ENCODE results near the gene PSRC1.
"Not testable (repeated sequence)": the region's sequence is repeated elsewhere in the genome, so short reads cannot be mapped to it uniquely, and the experiment has no call there.

Gene PSRC1

GRCh38 chr1:109307274-109308021, 24.5 kb upstream of the PSRC1 start:
- no peak for DNase-seq
- Histone ChIP-seq H3K36me3 (no peaks in the 10 kb centered on the region), H3K4me3 (ENCODE audit: low read depth, low read length) (no peak overlapping the region), H3K9me3 (no peaks in the 10 kb centered on the region), H3K27me3 (no peaks in the 10 kb centered on the region), H3K4me1 (no peaks in the 10 kb centered on the region)
- TF ChIP-seq CTCF (IDR thresholded peaks at IDR 0.05; ENCODE audit: low read depth, low read length): no peak

- no peak for TF ChIP-seq CTCF (IDR thresholded peaks at IDR 0.05; ENCODE audit: low read depth, low read length)
- DNase-seq: no peak
- H3K4me3 ChIP-seq (ENCODE audit: low read depth, low read length): no peak within 1 kb of the TSS
- no peaks in the 10 kb centered on the region for H3K4me1 ChIP-seq
- H3K36me3 ChIP-seq: no peaks in the 10 kb centered on the region
- no peaks in the 10 kb centered on the region for H3K27me3 ChIP-seq
- H3K9me3 ChIP-seq: no peaks in the 10 kb centered on the region
Observed at GRCh38 chr1:109306832-109307273, 23.9 kb upstream of the PSRC1 start, which contains the start of gene MYBPHL. Gene MYBPHL (minus strand): TSS chr1:109307011. CDS start chr1:109306991, 20 bp downstream.

GRCh38 chr1:109305991-109306390, 23.0 kb upstream of the PSRC1 start:
- not testable (repeated sequence) for H3K36me3 ChIP-seq; DNase-seq; H3K4me3 ChIP-seq (ENCODE audit: low read depth, low read length); H3K9me3 ChIP-seq; H3K27me3 ChIP-seq; H3K4me1 ChIP-seq

GRCh38 chr1:109304226-109304920, 21.4 kb upstream of the PSRC1 start:
- Histone ChIP-seq H3K27me3 (no peaks in the 10 kb centered on the region), H3K9me3 (no peaks in the 10 kb centered on the region), H3K36me3 (no peaks in the 10 kb centered on the region), H3K4me1 (peaks cover 2% of the 10 kb centered on the region), H3K4me3 (ENCODE audit: low read depth, low read length) (no peak overlapping the region)
- no peak for TF ChIP-seq CTCF (IDR thresholded peaks at IDR 0.05; ENCODE audit: low read depth, low read length)
- no peak for DNase-seq

- no peak for DNase-seq
- H3K27me3 ChIP-seq: no peaks in the 10 kb centered on the region
- H3K4me3 ChIP-seq (ENCODE audit: low read depth, low read length): no peak overlapping the region
- no peaks in the 10 kb centered on the region for H3K9me3 ChIP-seq
- peaks cover 16% of the 10 kb centered on the region for H3K4me1 ChIP-seq
- H3K36me3 ChIP-seq: no peaks in the 10 kb centered on the region
- no peak for TF ChIP-seq CTCF (IDR thresholded peaks at IDR 0.05; ENCODE audit: low read depth, low read length)
Observed at GRCh38 chr1:109301874-109302273, 18.9 kb upstream of the PSRC1 start.

GRCh38 chr1:109300650-109301151, 17.8 kb upstream of the PSRC1 start:
- DNase-seq: no peak
- H3K9me3 ChIP-seq: no peaks in the 10 kb centered on the region
- TF ChIP-seq CTCF (IDR thresholded peaks at IDR 0.05; ENCODE audit: low read depth, low read length): no peak
- H3K36me3 ChIP-seq: no peaks in the 10 kb centered on the region
- H3K4me1 ChIP-seq: peaks cover 16% of the 10 kb centered on the region
- H3K27me3 ChIP-seq: no peaks in the 10 kb centered on the region
- no peak overlapping the region for H3K4me3 ChIP-seq (ENCODE audit: low read depth, low read length)

Measured in BE2C (cell line).